OCI-LY3 (cell line): ENCODE measurements around the gene KANK3.
"Not testable (repeated sequence)": the region's sequence is repeated elsewhere in the genome, so short reads cannot be mapped to it uniquely, and the experiment has no call there.

Source experiments
- H2AFZ ChIP-seq: fragments of 200-600, 300-600 bp; shearing (Covaris generic); 2 replicates; pipeline ENCODE4 v1.6.0; 2014; ENCODE audit warnings: antibody characterized with exemption, low read depth, low read length
- H3K27ac ChIP-seq: fragments of 200-600, 300-600 bp; sonication (generic); 2 replicates; pipeline ENCODE4 v1.5.1; 2014; ENCODE audit warnings: mild to moderate bottlenecking, low read length, moderate library complexity, mixed read lengths
- H3K27me3 ChIP-seq: fragments of 200-600, 300-600 bp; sonication (generic); 2 replicates; pipeline ENCODE4 v1.6.1; 2014; ENCODE audit warnings: low read depth, low read length, mixed read lengths
- H3K36me3 ChIP-seq: fragments of 200-600, 300-600 bp; sonication (generic); replicated peaks from 2 replicates; pipeline ENCODE3; 2014; ENCODE audit warnings: low read depth, low read length, mixed read lengths
- H3K4me1 ChIP-seq: fragments of 300-600, 200-600 bp; sonication (generic); 2 replicates; pipeline ENCODE4 v1.6.1; 2014; ENCODE audit warnings: low read length, mixed read lengths
- H3K4me2 ChIP-seq: fragments of 200-600, 300-600 bp; sonication (generic); 2 replicates; pipeline ENCODE4 v1.6.1; 2014; ENCODE audit warnings: low read length, mixed read lengths
- H3K4me3 ChIP-seq: fragments of 300-600, 200-600 bp; sonication (generic); 2 replicates; pipeline ENCODE4 v1.5.1; 2014; ENCODE audit warnings: antibody characterized with exemption, mild to moderate bottlenecking, low read length, moderate library complexity
- H3K79me2 ChIP-seq: fragments of 300-600, 200-600 bp; shearing (Covaris generic); 2 replicates; pipeline ENCODE4 v1.6.1; 2014; ENCODE audit warnings: mild to moderate bottlenecking, low read length, mixed read lengths
- H3K9ac ChIP-seq: fragments of 300-600, 200-600 bp; shearing (Covaris generic); 2 replicates; pipeline ENCODE4 v1.6.0; 2014; ENCODE audit warnings: mild to moderate bottlenecking, low read length, moderate library complexity
- H3K9me3 ChIP-seq: fragments of 200-600, 300-600 bp; shearing (Covaris generic); 2 replicates; pipeline ENCODE4 v1.6.1; 2014; ENCODE audit warnings: low read length, mixed read lengths; ENCODE audit not compliant: insufficient read depth
- H4K20me1 ChIP-seq: fragments of 200-600, 300-600 bp; sonication (generic); 2 replicates; pipeline ENCODE4 v1.6.1; 2016; ENCODE audit warnings: low read length, mixed read lengths; ENCODE audit not compliant: insufficient read depth
- CTCF ChIP-seq: fragments of 200-600, 300-600 bp; sonication (generic); IDR thresholded peaks from 2 replicates; pipeline ENCODE4 v1.5.1; 2014; ENCODE audit warnings: antibody characterized with exemption, low read length, low read depth
- EZH2phosphoT487 ChIP-seq: fragments of 200-600 bp; shearing (Covaris generic); IDR thresholded peaks from 2 replicates; pipeline ENCODE4 v1.6.1; 2018; ENCODE audit warnings: antibody characterized with exemption, mixed run types, low read depth

Gene KANK3

GRCh38 chr19:8305798-8306197, 37.3 kb downstream of the KANK3 start:
- H2AFZ ChIP-seq: no peak overlapping the region
- H3K9me3 ChIP-seq: no peaks in the 10 kb centered on the region
- H3K4me2 ChIP-seq: no peak overlapping the region
- peaks cover 36% of the 10 kb centered on the region for H3K79me2 ChIP-seq
- no peaks in the 10 kb centered on the region for H3K27me3 ChIP-seq
- H3K4me3 ChIP-seq: no peak overlapping the region
- TF ChIP-seq CTCF (no peak), EZH2phosphoT487 (no peak)
- peaks cover 35% of the 10 kb centered on the region for H3K36me3 ChIP-seq
- no peak overlapping the region for H3K27ac ChIP-seq
- H4K20me1 ChIP-seq: no peaks in the 10 kb centered on the region
- H3K4me1 ChIP-seq: peaks cover 17% of the 10 kb centered on the region
- H3K9ac ChIP-seq: no peak overlapping the region

GRCh38 chr19:8304841-8305621, 38.0 kb downstream of the KANK3 start:
- H3K9me3 ChIP-seq: no peaks in the 10 kb centered on the region
- no peaks in the 10 kb centered on the region for H3K27me3 ChIP-seq
- H3K4me1 ChIP-seq: peaks cover 13% of the 10 kb centered on the region
- no peak overlapping the region for H2AFZ ChIP-seq
- H3K9ac ChIP-seq: no peak overlapping the region
- TF ChIP-seq EZH2phosphoT487: no peak
- no peak for TF ChIP-seq CTCF
- H3K27ac ChIP-seq: no peak overlapping the region
- H3K4me3 ChIP-seq: no peak overlapping the region
- H3K79me2 ChIP-seq: peaks cover 36% of the 10 kb centered on the region
- no peak overlapping the region for H3K4me2 ChIP-seq
- peaks cover 30% of the 10 kb centered on the region for H3K36me3 ChIP-seq
- no peaks in the 10 kb centered on the region for H4K20me1 ChIP-seq

GRCh38 chr19:8302734-8303133, 40.3 kb downstream of the KANK3 start:
- H3K36me3 ChIP-seq: peaks cover 25% of the 10 kb centered on the region
- peaks cover 9% of the 10 kb centered on the region for H3K4me1 ChIP-seq
- no peaks in the 10 kb centered on the region for H3K27me3 ChIP-seq

GRCh38 chr19:8302357-8302691, 40.7 kb downstream of the KANK3 start:
- no peak overlapping the region for H3K27ac ChIP-seq
- TF ChIP-seq EZH2phosphoT487 (no peak), CTCF (no peak)

More at GRCh38 chr19:8302734-8303133, 40.3 kb downstream of the KANK3 start:
- Histone ChIP-seq H3K9me3 (no peaks in the 10 kb centered on the region), H3K27ac (no peak overlapping the region), H3K9ac (no peak overlapping the region), H3K79me2 (peaks cover 31% of the 10 kb centered on the region), H4K20me1 (no peaks in the 10 kb centered on the region), H3K4me3 (no peak overlapping the region), H3K4me2 (no peak overlapping the region), H2AFZ (no peak overlapping the region)
- TF ChIP-seq EZH2phosphoT487 (no peak), CTCF (no peak)

GRCh38 chr19:8291337-8291736, 51.7 kb downstream of the KANK3 start:
- not testable (repeated sequence) for H3K36me3 ChIP-seq, H3K9ac ChIP-seq, H3K4me2 ChIP-seq, H2AFZ ChIP-seq, H3K4me1 ChIP-seq, H3K27ac ChIP-seq, H3K9me3 ChIP-seq, H3K27me3 ChIP-seq, H4K20me1 ChIP-seq, H3K4me3 ChIP-seq, H3K79me2 ChIP-seq

More at GRCh38 chr19:8302357-8302691, 40.7 kb downstream of the KANK3 start:
- Histone ChIP-seq H2AFZ (no peak overlapping the region), H3K4me1 (peaks cover 9% of the 10 kb centered on the region), H3K27me3 (no peaks in the 10 kb centered on the region), H3K9me3 (no peaks in the 10 kb centered on the region), H3K36me3 (peaks cover 25% of the 10 kb centered on the region), H4K20me1 (no peaks in the 10 kb centered on the region), H3K79me2 (peaks cover 27% of the 10 kb centered on the region), H3K4me3 (no peak overlapping the region), H3K4me2 (no peak overlapping the region), H3K9ac (no peak overlapping the region)

- H3K4me1 ChIP-seq, H4K20me1 ChIP-seq, H3K4me2 ChIP-seq, H3K27ac ChIP-seq, H3K9ac ChIP-seq, H2AFZ ChIP-seq, H3K27me3 ChIP-seq, H3K4me3 ChIP-seq, H3K9me3 ChIP-seq, H3K36me3 ChIP-seq, H3K79me2 ChIP-seq: not testable (repeated sequence)
These were observed 66.6 kb downstream of the KANK3 start for GRCh38 chr19:8276508-8276907.
